HEK293 (cell line): ENCODE data around the gene ATAD2B.

Source experiments
- MEIS1 ChIP-seq: sonication (generic); formaldehyde crosslinking; IDR thresholded peaks from 2 replicates; pipeline ENCODE4 v1.8.1; 2022; ENCODE audit warnings: missing genetic modification reagents, mild to moderate bottlenecking, borderline replicate concordance
- ZNF155 ChIP-seq: fragments of 450-650 bp; formaldehyde crosslinking; IDR thresholded peaks from 2 replicates; pipeline ENCODE4 v1.5.1; 2016; ENCODE audit warnings: missing biosample characterization, missing genetic modification characterization
- TF ChIP-seq, protein P1 (sequence below): fragments of 450-650 bp; formaldehyde crosslinking; IDR thresholded peaks from 2 replicates; pipeline ENCODE4 v1.5.1; 2016; ENCODE audit warnings: missing biosample characterization, missing genetic modification characterization
- TF ChIP-seq, protein P2 (sequence below): fragments of 450-650 bp; formaldehyde crosslinking; IDR thresholded peaks from 2 replicates; pipeline ENCODE4 v1.5.1; 2016; ENCODE audit warnings: missing biosample characterization, missing genetic modification characterization

DNA sequence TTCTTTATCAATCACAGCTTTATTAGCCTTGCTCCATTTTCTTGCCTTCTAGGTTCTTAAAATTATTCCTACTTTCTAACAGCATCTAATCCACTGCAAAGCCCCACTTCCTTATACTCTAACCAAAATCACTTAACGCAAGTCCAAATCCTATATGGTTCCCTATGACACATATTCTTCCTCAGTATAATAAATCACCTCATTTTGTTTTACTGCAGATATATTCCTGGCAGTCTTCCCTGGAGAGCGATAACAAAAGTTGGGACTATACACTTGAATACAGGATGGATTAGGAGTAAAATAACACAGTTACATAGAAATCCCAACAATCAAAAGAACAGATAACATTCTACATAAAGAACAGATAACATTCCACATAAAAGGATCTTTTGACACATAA, 144.8 kb downstream of the ATAD2B start:
- TF ChIP-seq, protein P1, sequence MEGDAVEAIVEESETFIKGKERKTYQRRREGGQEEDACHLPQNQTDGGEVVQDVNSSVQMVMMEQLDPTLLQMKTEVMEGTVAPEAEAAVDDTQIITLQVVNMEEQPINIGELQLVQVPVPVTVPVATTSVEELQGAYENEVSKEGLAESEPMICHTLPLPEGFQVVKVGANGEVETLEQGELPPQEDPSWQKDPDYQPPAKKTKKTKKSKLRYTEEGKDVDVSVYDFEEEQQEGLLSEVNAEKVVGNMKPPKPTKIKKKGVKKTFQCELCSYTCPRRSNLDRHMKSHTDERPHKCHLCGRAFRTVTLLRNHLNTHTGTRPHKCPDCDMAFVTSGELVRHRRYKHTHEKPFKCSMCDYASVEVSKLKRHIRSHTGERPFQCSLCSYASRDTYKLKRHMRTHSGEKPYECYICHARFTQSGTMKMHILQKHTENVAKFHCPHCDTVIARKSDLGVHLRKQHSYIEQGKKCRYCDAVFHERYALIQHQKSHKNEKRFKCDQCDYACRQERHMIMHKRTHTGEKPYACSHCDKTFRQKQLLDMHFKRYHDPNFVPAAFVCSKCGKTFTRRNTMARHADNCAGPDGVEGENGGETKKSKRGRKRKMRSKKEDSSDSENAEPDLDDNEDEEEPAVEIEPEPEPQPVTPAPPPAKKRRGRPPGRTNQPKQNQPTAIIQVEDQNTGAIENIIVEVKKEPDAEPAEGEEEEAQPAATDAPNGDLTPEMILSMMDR (tag by site-specific recombination): no peak
- TF ChIP-seq MEIS1: no peak
- TF ChIP-seq, protein P2, sequence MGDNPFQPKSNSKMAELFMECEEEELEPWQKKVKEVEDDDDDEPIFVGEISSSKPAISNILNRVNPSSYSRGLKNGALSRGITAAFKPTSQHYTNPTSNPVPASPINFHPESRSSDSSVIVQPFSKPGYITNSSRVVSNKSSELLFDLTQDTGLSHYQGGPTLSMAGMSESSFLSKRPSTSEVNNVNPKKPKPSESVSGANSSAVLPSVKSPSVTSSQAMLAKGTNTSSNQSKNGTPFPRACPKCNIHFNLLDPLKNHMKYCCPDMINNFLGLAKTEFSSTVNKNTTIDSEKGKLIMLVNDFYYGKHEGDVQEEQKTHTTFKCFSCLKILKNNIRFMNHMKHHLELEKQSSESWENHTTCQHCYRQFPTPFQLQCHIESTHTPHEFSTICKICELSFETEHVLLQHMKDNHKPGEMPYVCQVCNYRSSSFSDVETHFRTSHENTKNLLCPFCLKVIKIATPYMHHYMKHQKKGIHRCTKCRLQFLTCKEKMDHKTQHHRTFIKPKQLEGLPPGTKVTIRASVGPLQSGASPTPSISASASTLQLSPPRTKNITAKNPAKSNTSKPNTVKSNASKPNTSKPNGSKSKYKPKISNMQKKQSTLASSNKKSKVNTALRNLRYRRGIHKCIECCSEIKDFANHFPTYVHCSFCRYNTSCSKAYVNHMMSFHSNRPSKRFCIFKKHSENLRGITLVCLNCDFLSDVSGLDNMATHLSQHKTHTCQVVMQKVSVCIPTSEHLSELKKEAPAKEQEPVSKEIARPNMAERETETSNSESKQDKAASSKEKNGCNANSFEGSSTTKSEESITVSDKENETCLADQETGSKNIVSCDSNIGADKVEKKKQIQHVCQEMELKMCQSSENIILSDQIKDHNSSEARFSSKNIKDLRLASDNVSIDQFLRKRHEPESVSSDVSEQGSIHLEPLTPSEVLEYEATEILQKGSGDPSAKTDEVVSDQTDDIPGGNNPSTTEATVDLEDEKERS (tag by site-specific recombination): no peak
- TF ChIP-seq ZNF155 (tag by site-specific recombination): no peak
